HTR-8/SVneo (cell line): Measurements from ENCODE around the gene SMTNL1.
A peak's percentile ranks its signal among the peaks of the same experiment; 100 is the strongest.

Source experiments
- DNase-seq: peaks from one replicate; pipeline ENCODE4 v3.0.0; 2011; ENCODE audit warnings: low spot score, mixed read lengths; ENCODE audit not compliant: insufficient read length
- FAIRE-seq: peaks from 2 replicates; lab custom pipeline; 2011; peaks lifted over from hg19 to GRCh38; lab: Jason Lieb, UNC

Gene SMTNL1

GRCh38 chr11:57584341-57584740 lies 46.9 kb downstream of the SMTNL1 start:
- FAIRE-seq (no peak), DNase-seq (no peak)

GRCh38 chr11:57585301-57585700 lies 47.9 kb downstream of the SMTNL1 start:
- DNase-seq (no peak), FAIRE-seq (no peak)

- DNase-seq: no peak
- FAIRE-seq: no peak
Measured at GRCh38 chr11:57586711-57587245, 49.4 kb downstream of the SMTNL1 start.

- DNase-seq: no peak
- no peak for FAIRE-seq
Measured at GRCh38 chr11:57588046-57588710, 50.8 kb downstream of the SMTNL1 start.

- FAIRE-seq: no peak
- DNase-seq: no peak
Measured at GRCh38 chr11:57596266-57596885, 59.0 kb downstream of the SMTNL1 start.

GRCh38 chr11:57597461-57597915 lies 60.1 kb downstream of the SMTNL1 start, which contains the start of gene SERPING1:
SERPING1 (plus strand) TSS chr11:57597685; CDS start chr11:57598271, 586 bp downstream.
- DNase-seq (no peak), FAIRE-seq (no peak)

GRCh38 chr11:57597916-57598830 lies 60.8 kb downstream of the SMTNL1 start:
- FAIRE-seq: no peak

GRCh38 chr11:57598831-57599155 lies 61.4 kb downstream of the SMTNL1 start:
- no peak for DNase-seq
- FAIRE-seq: no peak

More at GRCh38 chr11:57597916-57598830, 60.8 kb downstream of the SMTNL1 start:
- DNase-seq: no peak

GRCh38 chr11:57599381-57599780 lies 62.0 kb downstream of the SMTNL1 start:
- FAIRE-seq (peak; percentile 74), DNase-seq (no peak)
